Measurements from ENCODE around the gene PNPLA8.
"Not testable (repeated sequence)": the region's sequence is repeated elsewhere in the genome, so short reads cannot be mapped to it uniquely, and the experiment has no call there.

Gene PNPLA8

GRCh38 chr7:108556665-108557064 is 30.7 kb upstream of the PNPLA8 start:
- not testable (repeated sequence) for H3K36me3 ChIP-seq (ENCODE audit: control insufficient read depth in 1 of 2, insufficient read depth in 2 of 2, low read length in 2 of 2); H3K27me3 ChIP-seq (ENCODE audit: insufficient read depth, low read length); H3K14ac ChIP-seq (ENCODE audit: low read length); H3K4ac ChIP-seq (ENCODE audit: low read depth, low read length); H4K8ac ChIP-seq (ENCODE audit: low read depth, low read length); H3K79me2 ChIP-seq (ENCODE audit: control insufficient read depth, insufficient read depth, low read length, poor library complexity); H3K23ac ChIP-seq (ENCODE audit: low read length); H3K18ac ChIP-seq (ENCODE audit: low read length); H3K9ac ChIP-seq (ENCODE audit: low read length); DNase-seq; H2BK12ac ChIP-seq (ENCODE audit: low read length); H2BK5ac ChIP-seq (ENCODE audit: low read depth, low read length, poor library complexity); H4K12ac ChIP-seq (ENCODE audit: low read depth, low read length); H3K9me3 ChIP-seq (ENCODE audit: insufficient read depth, low read depth, low read length); H3K4me1 ChIP-seq (ENCODE audit: control insufficient read depth in 1 of 2, insufficient read depth in 2 of 2, low read length in 2 of 2); H2AFZ ChIP-seq (ENCODE audit: insufficient read depth, low read length, poor library complexity); H3K4me3 ChIP-seq (ENCODE audit: low read depth, low read length); H4K91ac ChIP-seq (ENCODE audit: low read depth, low read length); H2BK120ac ChIP-seq (ENCODE audit: insufficient read depth, low read length, poor library complexity); H2AK5ac ChIP-seq (ENCODE audit: low read length); H3K79me1 ChIP-seq (ENCODE audit: low read length); H3K27ac ChIP-seq (ENCODE audit: low read depth, low read length); H3K4me2 ChIP-seq (ENCODE audit: low read length)

- not testable (repeated sequence) for H3K23ac ChIP-seq (ENCODE audit: low read length); H3K4ac ChIP-seq (ENCODE audit: low read depth, low read length); H3K18ac ChIP-seq (ENCODE audit: low read length); H2BK12ac ChIP-seq (ENCODE audit: low read length); H3K4me3 ChIP-seq (ENCODE audit: low read depth, low read length); H4K8ac ChIP-seq (ENCODE audit: low read depth, low read length); H2AFZ ChIP-seq (ENCODE audit: insufficient read depth, low read length, poor library complexity); H3K79me2 ChIP-seq (ENCODE audit: control insufficient read depth, insufficient read depth, low read length, poor library complexity); H4K12ac ChIP-seq (ENCODE audit: low read depth, low read length); H3K4me2 ChIP-seq (ENCODE audit: low read length); H3K9ac ChIP-seq (ENCODE audit: low read length); H3K36me3 ChIP-seq (ENCODE audit: control insufficient read depth in 1 of 2, insufficient read depth in 2 of 2, low read length in 2 of 2); H3K27ac ChIP-seq (ENCODE audit: low read depth, low read length); H3K9me3 ChIP-seq (ENCODE audit: insufficient read depth, low read depth, low read length); H3K4me1 ChIP-seq (ENCODE audit: control insufficient read depth in 1 of 2, insufficient read depth in 2 of 2, low read length in 2 of 2); H2BK5ac ChIP-seq (ENCODE audit: low read depth, low read length, poor library complexity); DNase-seq; H3K27me3 ChIP-seq (ENCODE audit: insufficient read depth, low read length); H3K14ac ChIP-seq (ENCODE audit: low read length); H3K79me1 ChIP-seq (ENCODE audit: low read length); H2BK120ac ChIP-seq (ENCODE audit: insufficient read depth, low read length, poor library complexity); H2AK5ac ChIP-seq (ENCODE audit: low read length); H4K91ac ChIP-seq (ENCODE audit: low read depth, low read length)
- no CpG with 5 or more reads among the region's 2 CpGs for WGBS (ENCODE audit: extremely low coverage, insufficient coverage, insufficient read length)
Measured at GRCh38 chr7:108548141-108548896, 22.4 kb upstream of the PNPLA8 start.

GRCh38 chr7:108541478-108541877 is 15.5 kb upstream of the PNPLA8 start:
- H2AFZ ChIP-seq (ENCODE audit: insufficient read depth, low read length, poor library complexity), result no peak overlapping the region
- no peak overlapping the region for H3K23ac ChIP-seq (ENCODE audit: low read length)
- H2AK5ac ChIP-seq (ENCODE audit: low read length), result no peak overlapping the region
- H3K4me3 ChIP-seq (ENCODE audit: low read depth, low read length), result no peak overlapping the region
- H2BK12ac ChIP-seq (ENCODE audit: low read length), result no peak overlapping the region
- no peak for DNase-seq
- H3K4ac ChIP-seq (ENCODE audit: low read depth, low read length), result no peak overlapping the region
- H3K4me1 ChIP-seq (ENCODE audit: control insufficient read depth in 1 of 2, insufficient read depth in 2 of 2, low read length in 2 of 2), result no peaks in the 10 kb centered on the region
- H2BK5ac ChIP-seq (ENCODE audit: low read depth, low read length, poor library complexity), result no peak overlapping the region
- H3K14ac ChIP-seq (ENCODE audit: low read length), result no peak overlapping the region
- H3K79me2 ChIP-seq (ENCODE audit: control insufficient read depth, insufficient read depth, low read length, poor library complexity), result no peaks in the 10 kb centered on the region
- no peak overlapping the region for H3K4me2 ChIP-seq (ENCODE audit: low read length)
- no CpG with 5 or more reads among the region's 2 CpGs for WGBS (ENCODE audit: extremely low coverage, insufficient coverage, insufficient read length)
- no peaks in the 10 kb centered on the region for H3K36me3 ChIP-seq (ENCODE audit: control insufficient read depth in 1 of 2, insufficient read depth in 2 of 2, low read length in 2 of 2)
- no peak overlapping the region for H3K9ac ChIP-seq (ENCODE audit: low read length)
- H3K27ac ChIP-seq (ENCODE audit: low read depth, low read length), result no peak overlapping the region
- no peaks in the 10 kb centered on the region for H3K27me3 ChIP-seq (ENCODE audit: insufficient read depth, low read length)
- no peaks in the 10 kb centered on the region for H3K9me3 ChIP-seq (ENCODE audit: insufficient read depth, low read depth, low read length)
- H3K18ac ChIP-seq (ENCODE audit: low read length), result no peak overlapping the region
- no peak overlapping the region for H4K91ac ChIP-seq (ENCODE audit: low read depth, low read length)
- H4K8ac ChIP-seq (ENCODE audit: low read depth, low read length), result no peak overlapping the region
- H4K12ac ChIP-seq (ENCODE audit: low read depth, low read length), result no peak overlapping the region
- H2BK120ac ChIP-seq (ENCODE audit: insufficient read depth, low read length, poor library complexity), result no peak overlapping the region
- no peaks in the 10 kb centered on the region for H3K79me1 ChIP-seq (ENCODE audit: low read length)

- H3K9ac ChIP-seq (ENCODE audit: low read length), result not testable (repeated sequence)
Measured at GRCh38 chr7:108538685-108539084, 12.8 kb upstream of the PNPLA8 start.

More at GRCh38 chr7:108538685-108539084, 12.8 kb upstream of the PNPLA8 start:
- H3K9me3 ChIP-seq (ENCODE audit: insufficient read depth, low read depth, low read length); H2BK5ac ChIP-seq (ENCODE audit: low read depth, low read length, poor library complexity); H2AFZ ChIP-seq (ENCODE audit: insufficient read depth, low read length, poor library complexity); H3K4me1 ChIP-seq (ENCODE audit: control insufficient read depth in 1 of 2, insufficient read depth in 2 of 2, low read length in 2 of 2); H3K14ac ChIP-seq (ENCODE audit: low read length); H3K36me3 ChIP-seq (ENCODE audit: control insufficient read depth in 1 of 2, insufficient read depth in 2 of 2, low read length in 2 of 2); DNase-seq; H2BK12ac ChIP-seq (ENCODE audit: low read length); H3K23ac ChIP-seq (ENCODE audit: low read length); H3K27ac ChIP-seq (ENCODE audit: low read depth, low read length); H2AK5ac ChIP-seq (ENCODE audit: low read length); H3K79me2 ChIP-seq (ENCODE audit: control insufficient read depth, insufficient read depth, low read length, poor library complexity); H4K91ac ChIP-seq (ENCODE audit: low read depth, low read length); H3K4ac ChIP-seq (ENCODE audit: low read depth, low read length); H3K18ac ChIP-seq (ENCODE audit: low read length); H2BK120ac ChIP-seq (ENCODE audit: insufficient read depth, low read length, poor library complexity); H4K12ac ChIP-seq (ENCODE audit: low read depth, low read length); H3K79me1 ChIP-seq (ENCODE audit: low read length); H3K4me2 ChIP-seq (ENCODE audit: low read length); H3K4me3 ChIP-seq (ENCODE audit: low read depth, low read length); H4K8ac ChIP-seq (ENCODE audit: low read depth, low read length); H3K27me3 ChIP-seq (ENCODE audit: insufficient read depth, low read length): not testable (repeated sequence)
- no CpG with 5 or more reads among the region's 4 CpGs for WGBS (ENCODE audit: extremely low coverage, insufficient coverage, insufficient read length)
